Fibroblast of skin of right biceps (primary cell): ENCODE measurements around the gene SLC9A7.

Experiments used
- DNase-seq: peaks from one replicate; pipeline ENCODE4 v3.0.0-alpha.2; 2013

SLC9A7 gene

DNA sequence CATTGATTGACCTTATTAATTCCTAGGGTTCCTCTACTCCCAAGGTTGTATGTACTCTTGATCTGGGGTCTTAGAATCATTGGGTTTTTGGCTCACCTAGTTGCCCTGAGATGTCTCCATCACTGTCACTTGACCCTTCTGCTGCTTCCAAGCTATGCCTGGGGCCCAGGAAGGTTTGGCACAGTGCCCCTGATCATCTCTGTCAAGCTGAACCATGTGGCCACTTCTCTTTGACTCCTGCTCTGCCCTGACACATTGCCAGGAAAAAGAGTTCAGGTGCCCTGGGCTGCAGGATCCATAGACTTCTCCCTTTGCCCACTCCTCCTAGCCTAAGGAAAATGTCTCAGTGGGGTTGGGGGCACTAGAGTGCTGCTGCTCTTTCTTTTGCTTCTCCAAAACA is 189.3 kb downstream of the SLC9A7 start:
- DNase-seq = no peak

DNA sequence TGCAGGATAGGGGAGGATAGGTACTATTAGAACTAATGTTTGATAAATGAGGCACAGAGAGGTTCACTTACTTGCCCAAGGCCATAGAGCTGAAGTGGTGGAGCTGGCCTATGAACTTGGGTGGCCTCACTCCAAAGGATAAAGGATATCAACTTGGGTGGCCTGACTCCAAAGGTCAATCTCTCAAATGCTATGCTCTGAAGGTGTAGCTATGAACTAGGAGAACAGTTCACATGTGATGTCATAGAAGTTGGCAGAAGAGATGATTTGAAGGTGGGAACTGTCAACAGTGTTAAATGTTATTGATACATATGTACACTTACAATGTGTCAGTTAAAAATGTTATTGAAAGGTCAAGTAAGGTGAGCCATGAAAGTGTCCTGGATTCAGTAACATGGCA is 191.5 kb downstream of the SLC9A7 start:
- DNase-seq = no peak

DNA sequence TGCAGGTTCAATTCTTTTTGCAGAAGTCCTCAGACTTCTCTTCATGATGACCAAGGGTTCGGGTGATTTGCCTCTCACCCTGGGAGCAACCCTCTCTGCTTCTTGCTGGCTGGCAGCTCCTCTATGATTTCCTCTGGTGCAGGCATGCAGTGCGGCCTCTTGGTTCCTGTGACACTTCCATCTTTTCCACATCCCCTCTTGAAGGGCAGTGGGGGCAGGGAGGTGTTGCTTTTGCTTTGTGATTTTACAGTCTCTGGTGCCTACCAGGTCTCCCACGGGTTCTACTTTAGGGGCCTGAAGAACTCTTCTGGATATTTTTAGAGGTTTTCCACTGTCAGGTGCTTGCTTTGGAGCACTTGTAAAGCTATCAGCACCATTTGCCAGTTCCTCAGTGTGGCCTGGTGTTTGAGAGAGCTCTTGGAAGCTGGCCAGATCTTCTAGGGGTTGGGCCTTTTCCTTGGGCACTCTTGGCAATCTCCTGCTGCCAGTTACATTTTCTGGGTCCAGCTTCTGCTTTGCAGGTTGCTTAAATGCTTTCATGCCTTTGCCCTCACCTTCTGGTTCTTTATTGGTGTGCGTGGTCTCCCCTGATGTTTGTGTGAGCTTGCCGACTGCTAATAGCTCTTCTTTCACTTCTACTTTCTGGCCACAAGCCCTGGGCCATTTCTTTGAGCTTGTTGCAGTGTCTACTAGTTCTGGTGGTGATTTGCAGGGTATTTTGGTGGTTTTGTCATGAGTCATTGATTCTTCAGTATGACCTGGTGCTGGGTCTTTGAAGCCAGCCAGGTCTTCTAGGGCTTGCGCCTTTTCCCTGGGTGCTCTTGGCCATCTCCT is 196.9 kb downstream of the SLC9A7 start:
- no peak for DNase-seq

DNA sequence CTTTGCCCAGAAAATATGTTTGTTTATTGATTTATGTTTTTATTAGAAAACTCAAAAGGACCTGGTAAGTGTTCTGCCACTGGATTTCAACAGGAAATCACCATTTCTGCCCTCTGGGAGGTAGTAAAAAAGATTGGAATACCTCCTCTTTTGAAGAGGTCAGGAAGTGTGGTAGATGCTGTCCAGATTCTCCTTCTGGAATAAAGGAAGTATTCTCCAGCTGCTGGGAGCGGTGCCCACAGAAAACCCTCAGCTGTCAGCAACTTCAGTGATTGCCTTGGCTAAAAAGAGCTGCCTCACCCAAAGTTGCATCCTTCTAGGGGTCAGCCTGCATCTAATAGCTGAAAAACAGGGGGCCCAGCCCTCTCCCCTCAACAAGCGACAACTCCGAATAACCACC is 199.9 kb downstream of the SLC9A7 start:
- no peak for DNase-seq

DNA sequence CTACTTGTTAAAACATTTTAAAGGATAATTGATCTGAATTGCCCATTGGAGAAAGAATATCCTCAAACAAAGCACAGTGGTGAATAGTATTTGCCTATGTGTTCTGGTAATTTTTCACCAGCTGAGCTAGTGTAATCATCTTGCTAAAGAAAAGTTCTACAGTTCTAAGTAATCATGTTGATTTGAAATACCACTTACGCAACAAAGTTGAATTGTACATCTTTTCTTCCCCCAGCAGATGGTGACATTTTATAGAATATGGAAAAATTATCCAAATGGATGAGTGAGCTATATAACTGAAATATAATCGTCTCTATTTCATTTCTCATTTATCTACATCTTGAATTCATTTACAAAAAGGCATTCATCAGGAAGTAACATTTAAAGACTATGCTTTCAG is 204.0 kb downstream of the SLC9A7 start:
- DNase-seq = no peak

DNA sequence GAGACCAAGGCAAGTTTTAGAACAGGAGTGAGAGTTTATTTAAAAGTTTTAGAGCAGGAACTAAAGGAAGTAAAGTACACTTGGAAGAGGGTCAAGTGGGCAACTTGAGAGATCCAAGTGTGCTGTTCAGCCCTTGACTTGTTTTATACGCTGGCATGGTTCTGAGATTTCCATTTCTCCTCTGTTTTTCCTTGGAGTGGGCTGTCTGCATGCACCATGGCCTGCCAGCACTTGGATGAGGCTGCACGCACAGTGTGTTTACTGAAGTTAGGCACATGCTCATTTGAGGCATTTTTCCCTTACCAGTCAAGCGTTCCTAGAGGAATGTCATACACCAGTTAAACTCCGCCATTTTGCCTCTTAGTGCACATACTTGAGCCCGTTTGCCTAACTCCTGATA is 205.0 kb downstream of the SLC9A7 start:
- no peak for DNase-seq

DNA sequence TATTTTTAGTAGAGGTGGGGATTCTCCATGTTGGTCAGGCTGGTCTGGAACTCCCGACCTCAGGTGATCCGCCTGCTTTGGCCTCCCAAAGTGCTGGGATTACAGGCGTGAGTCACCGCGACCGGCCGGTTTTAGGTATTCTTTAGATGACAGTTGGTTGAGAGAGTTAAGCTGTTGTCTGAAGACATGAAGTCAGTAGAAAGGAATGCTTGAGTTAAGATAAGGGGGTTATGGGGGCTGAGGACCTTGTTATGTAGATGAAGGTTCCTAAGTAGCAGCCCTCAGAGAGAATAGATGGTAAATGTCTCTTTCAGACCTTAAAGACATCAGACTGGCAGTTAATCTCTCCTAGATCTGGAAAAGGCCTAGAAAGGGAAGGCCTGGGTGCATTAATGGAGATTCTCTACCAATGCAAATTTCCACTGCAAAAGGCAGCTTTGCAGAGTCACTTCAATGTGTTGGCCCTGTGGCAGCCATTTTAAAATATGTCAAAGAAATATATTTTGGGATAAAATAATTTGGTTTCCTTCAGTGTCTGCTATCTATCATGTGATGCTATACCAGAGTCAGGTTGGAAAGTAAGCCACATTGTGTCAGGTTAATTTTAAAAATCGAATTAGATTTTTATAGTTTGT is 207.3 kb downstream of the SLC9A7 start:
- peak; percentile 68 for DNase-seq

DNA sequence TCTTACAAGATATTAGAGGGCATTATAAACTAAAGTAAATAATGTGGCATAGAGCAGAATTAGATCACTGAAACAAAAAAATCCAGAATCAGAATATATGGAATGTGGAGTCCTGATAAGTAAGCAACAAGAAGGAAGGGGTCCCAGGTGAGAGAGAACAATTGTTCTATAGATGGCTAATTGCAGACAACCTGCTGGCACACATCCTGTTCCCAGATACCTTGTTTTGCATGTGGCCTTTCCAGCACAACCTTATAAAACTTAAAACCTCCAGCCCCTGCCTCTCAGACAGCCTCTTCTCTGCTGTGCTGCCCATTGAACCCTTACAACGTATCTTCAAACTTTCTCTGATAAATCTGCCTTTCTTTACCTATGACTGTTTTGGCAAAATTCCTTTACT is 209.0 kb downstream of the SLC9A7 start:
- DNase-seq = no peak
